Fibroblast of villous mesenchyme (primary cell): Measurements from ENCODE around the gene FSTL4. TPM values are rescaled to one million over a fixed set of nuclear protein-coding genes. Genes with fewer than 3 reads are reported as not detected.

Experiments used
- DNase-seq: peaks from one replicate; pipeline ENCODE4 v3.0.0-alpha.2; 2010; ENCODE audit warnings: low read depth
- H3K4me3 ChIP-seq: 2 replicates; pipeline ENCODE4 v1.5.1; 2011; ENCODE audit warnings: low read depth, mild to moderate bottlenecking, low read length
- total RNA-seq: library from RNA; depleted of rRNA; stranded (reverse); fragments of >200 nt; gene quantifications from 2 replicates; pipeline ENCODE4 v1.2.3, GENCODE V29; 2012
- TF ChIP-seq, protein P1 (sequence below): IDR thresholded peaks from 2 replicates; pipeline ENCODE4 v1.5.1; 2012; ENCODE audit warnings: low read depth, mild to moderate bottlenecking, low read length; ENCODE audit not compliant: insufficient read depth

The FSTL4 gene
- total RNA-seq, 1 donor = not detected

DNA sequence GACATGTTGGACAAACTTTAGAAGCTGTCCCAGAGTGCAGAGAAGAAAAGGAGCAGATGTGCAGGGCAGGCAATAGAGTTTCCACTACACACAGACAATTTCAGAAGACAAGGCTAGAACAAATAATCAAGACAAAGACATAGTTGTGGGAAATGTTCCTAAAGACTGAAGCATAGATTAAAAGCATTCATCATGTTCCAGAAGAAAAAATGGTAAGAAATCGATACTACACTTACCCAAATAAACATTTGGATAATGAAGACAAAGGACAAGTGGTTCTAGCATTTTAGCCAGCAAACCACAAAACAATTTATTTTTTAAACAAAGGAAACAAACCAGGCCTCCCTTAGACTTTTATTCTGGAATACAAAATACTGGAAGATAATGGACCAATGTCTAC, 97.9 kb downstream of the FSTL4 start:
- TF ChIP-seq, protein P1, sequence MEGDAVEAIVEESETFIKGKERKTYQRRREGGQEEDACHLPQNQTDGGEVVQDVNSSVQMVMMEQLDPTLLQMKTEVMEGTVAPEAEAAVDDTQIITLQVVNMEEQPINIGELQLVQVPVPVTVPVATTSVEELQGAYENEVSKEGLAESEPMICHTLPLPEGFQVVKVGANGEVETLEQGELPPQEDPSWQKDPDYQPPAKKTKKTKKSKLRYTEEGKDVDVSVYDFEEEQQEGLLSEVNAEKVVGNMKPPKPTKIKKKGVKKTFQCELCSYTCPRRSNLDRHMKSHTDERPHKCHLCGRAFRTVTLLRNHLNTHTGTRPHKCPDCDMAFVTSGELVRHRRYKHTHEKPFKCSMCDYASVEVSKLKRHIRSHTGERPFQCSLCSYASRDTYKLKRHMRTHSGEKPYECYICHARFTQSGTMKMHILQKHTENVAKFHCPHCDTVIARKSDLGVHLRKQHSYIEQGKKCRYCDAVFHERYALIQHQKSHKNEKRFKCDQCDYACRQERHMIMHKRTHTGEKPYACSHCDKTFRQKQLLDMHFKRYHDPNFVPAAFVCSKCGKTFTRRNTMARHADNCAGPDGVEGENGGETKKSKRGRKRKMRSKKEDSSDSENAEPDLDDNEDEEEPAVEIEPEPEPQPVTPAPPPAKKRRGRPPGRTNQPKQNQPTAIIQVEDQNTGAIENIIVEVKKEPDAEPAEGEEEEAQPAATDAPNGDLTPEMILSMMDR = no peak
- no peak overlapping the region for H3K4me3 ChIP-seq
- DNase-seq = no peak

DNA sequence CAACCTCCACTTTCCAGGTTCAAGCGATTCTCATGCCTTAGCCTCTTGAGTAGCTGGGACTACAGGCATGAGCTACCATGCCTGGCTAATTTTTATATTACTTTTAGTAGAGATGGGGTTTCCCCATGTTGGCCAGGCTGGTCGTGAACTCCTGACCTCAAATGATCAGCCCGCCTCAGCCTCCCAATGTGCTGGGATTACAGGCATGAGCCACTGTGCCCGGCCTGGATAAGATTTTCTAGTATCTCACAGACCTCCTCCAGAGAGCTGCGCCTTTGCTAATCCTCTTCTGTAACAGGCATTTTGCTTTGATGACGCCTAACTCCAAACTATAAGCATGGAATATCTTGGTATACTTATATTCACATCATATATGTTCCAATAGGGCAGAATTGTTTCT, 99.4 kb downstream of the FSTL4 start:
- DNase-seq = no peak
- H3K4me3 ChIP-seq = no peak overlapping the region
- TF ChIP-seq, protein P1 = no peak

DNA sequence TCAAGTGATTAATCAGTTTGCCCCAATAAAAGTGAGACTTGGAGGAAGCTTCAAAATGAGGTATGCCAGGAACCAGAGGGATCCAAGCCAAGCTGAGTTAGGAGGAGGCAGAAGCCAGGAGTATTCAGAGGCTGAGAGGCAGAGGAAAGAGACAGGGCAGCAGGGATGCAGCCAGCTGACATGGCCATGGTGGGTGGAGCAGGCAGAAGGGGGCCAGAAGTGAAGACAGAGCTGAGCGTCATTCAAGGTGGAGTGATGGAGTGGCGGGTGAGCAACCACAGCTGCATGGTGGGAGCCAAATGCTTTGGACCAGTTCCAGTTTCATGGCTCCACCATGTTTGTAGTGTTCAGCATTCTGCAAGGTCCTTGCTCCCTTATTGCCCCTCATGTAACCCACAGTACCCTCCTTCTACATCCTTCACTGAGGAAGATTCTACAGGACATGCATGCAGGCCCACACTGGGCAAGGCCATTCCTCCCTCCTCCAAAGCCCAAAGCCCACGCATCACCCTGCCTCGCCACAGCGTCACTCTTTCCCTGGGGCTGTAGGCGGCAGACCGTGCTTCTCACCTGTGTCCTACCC, 100.6 kb downstream of the FSTL4 start:
- TF ChIP-seq, protein P1 = no peak
- H3K4me3 ChIP-seq = no peak overlapping the region
- DNase-seq = no peak

DNA sequence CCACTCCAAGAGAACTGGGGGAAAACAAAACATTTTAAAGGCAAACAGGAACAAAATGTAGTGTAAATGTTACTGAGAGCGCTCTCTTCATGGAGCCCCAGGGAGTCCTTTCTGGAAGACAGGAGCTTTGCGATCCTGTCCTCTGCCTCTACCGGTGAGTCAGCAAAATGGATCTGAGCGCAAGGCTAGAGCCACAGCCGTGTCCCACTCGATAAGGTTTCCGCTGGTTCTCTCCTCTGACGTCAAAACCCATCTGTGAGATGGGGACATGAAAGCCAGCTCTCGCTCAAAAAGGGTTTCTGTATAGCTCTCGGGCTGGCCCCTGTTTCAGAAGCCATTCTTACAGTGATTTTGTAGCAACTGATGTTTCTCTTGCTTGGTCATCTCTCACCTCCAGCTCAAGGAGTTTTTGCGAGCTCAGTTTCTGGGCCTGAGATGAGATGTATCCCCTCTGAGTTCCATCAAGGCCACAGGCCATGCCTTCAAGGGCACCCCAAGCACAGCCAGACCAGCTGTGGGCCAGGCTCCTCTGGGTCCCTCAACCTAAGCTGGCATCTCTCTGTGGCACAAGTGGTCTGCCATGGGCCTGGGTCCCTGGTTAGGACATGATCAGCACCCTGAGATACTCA, 101.6 kb downstream of the FSTL4 start:
- TF ChIP-seq, protein P1 = no peak
- no peak overlapping the region for H3K4me3 ChIP-seq
- DNase-seq = no peak

DNA sequence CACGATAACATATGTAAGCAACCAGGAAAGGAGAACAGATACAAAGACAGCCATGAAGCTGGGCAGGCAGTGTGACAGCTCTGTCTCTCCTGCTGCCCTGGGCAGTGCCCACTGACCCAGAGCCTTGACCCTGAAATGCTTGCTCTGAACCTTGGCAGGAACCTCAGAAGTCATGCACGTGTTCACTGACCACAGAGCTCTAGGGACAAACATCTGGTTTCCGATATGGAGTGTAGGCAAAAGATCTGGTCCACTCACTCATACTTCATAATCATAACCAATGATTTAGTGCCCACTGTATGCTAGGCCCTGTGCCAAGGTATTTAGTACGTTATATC, 102.6 kb downstream of the FSTL4 start:
- DNase-seq = no peak
- TF ChIP-seq, protein P1 = no peak
- no peak overlapping the region for H3K4me3 ChIP-seq

- no peak for DNase-seq
- TF ChIP-seq, protein P1 = no peak
- H3K4me3 ChIP-seq = no peak overlapping the region
Observed at GRCh38 chr5:133508845-133509741, 103.2 kb downstream of the FSTL4 start.
